Small intestine (tissue), 7 donors: ENCODE results near the gene RNF169. TPM values are rescaled to one million over a fixed set of nuclear protein-coding genes. Genes with fewer than 3 reads are reported as not detected.
A peak's percentile ranks its signal among the peaks of the same experiment; 100 is the strongest.
"Not testable (repeated sequence)": the region's sequence is repeated elsewhere in the genome, so short reads cannot be mapped to it uniquely, and the experiment has no call there.

Source experiments
- DNase-seq, 2 donors: peaks; one replicate each; pipeline versions ENCODE4 v3.0.0 to v3.0.0-alpha.2; 2013
- FAIRE-seq: peaks from 2 replicates; lab custom pipeline; 2012; peaks lifted over from hg19 to GRCh38; lab: Jason Lieb, UNC
- H3K27ac ChIP-seq, 3 donors: one replicate each; pipeline ENCODE4 v1.5.1; 2013; ENCODE audit warnings: low read length in 2 of 3, mild to moderate bottlenecking in 2 of 3, control low read depth in 1 of 3, inconsistent platforms in 1 of 3, low read depth in 1 of 3, moderate library complexity in 1 of 3
- H3K27me3 ChIP-seq, 3 donors: one replicate each; pipeline ENCODE4 v1.6.1; 2013; ENCODE audit warnings: low read length in 3 of 3, inconsistent platforms in 1 of 3; ENCODE audit not compliant: control insufficient read depth in 3 of 3, insufficient read depth in 3 of 3
- H3K36me3 ChIP-seq, 3 donors: one replicate each; pipeline ENCODE4 v1.6.1; 2013; ENCODE audit warnings: low read length in 3 of 3, inconsistent platforms in 1 of 3, low read depth in 1 of 3, mild to moderate bottlenecking in 1 of 3, moderate library complexity in 1 of 3; ENCODE audit not compliant: control insufficient read depth in 3 of 3, insufficient read depth in 2 of 3
- H3K4me1 ChIP-seq, 3 donors: one replicate each; pipeline ENCODE4 v1.6.1; 2013; ENCODE audit warnings: low read length in 2 of 3, inconsistent platforms in 1 of 3, low read depth in 1 of 3, mild to moderate bottlenecking in 1 of 3, moderate library complexity in 1 of 3; ENCODE audit not compliant: control insufficient read depth in 3 of 3, insufficient read depth in 2 of 3
- H3K4me3 ChIP-seq, 3 donors: one replicate each; pipeline ENCODE4 v1.5.1; 2013; ENCODE audit warnings: low read length in 3 of 3, control low read depth in 1 of 3, inconsistent platforms in 1 of 3, low read depth in 1 of 3, mild to moderate bottlenecking in 1 of 3, moderate library complexity in 1 of 3
- H3K9me3 ChIP-seq, 2 donors: one replicate each; pipeline ENCODE4 v1.6.1; 2013; ENCODE audit warnings: low read depth in 1 of 2, low read length in 1 of 2; ENCODE audit not compliant: control insufficient read depth in 2 of 2, insufficient read depth in 1 of 2
- WGBS, 3 donors: extraction: QIAGEN DNeasy Blood & Tissue Kit; methylation state at CpG; one replicate each; pipeline ENCODE4 v1.1.7; 2013; 5-methylcytosine and 5-hydroxymethylcytosine counted together
- polyA plus RNA-seq, 4 donors: library from polyadenylated mRNA; stranded (reverse) in 3 of 4; unstranded in 1 of 4; fragments of 200-250 nt in 3 of 4; fragments of 120-200 nt in 1 of 4; gene quantifications; one replicate each; pipeline versions ENCODE4 v1.2.1 to v1.2.3, GENCODE V29; 2013
- donor health status: healthy with polysubstance abuse.
- donor health status: control.
- donor health status: control.
- donor health status: Bipolar disorder and iron deficiency.
- donor health status: healthy.

Gene RNF169
- polyA plus RNA-seq, 4 donors = 1.4 to 11.4 (median 2.9) TPM

DNA sequence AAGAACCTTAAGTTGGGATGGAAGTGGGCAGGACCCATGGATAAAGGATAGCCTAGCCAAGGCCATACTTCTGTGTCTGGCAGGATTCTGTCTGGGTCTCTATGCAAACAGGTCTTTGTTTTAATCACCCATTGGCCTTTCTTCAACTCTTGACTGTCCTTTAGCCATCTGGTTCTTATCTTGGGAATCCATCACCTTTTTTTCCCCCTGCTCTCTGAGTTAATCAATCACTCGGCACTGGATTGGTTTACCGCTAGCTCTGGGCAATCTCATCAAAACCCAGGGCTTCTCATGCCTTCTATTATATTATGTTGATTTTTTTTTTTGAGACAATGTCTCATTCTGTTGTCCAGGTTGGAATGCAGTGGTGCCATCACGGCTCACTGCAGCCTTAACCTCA is 1.8 kb upstream of the RNF169 start:
- FAIRE-seq (no peak), DNase-seq (no peak)
- Histone ChIP-seq H3K4me3 (no peak overlapping the region), H3K9me3 (no peaks in the 10 kb centered on the region), H3K4me1 (peaks cover 0 to 16% (median 2%) of the 10 kb centered on the region in 3 donors), H3K27ac (no peak overlapping the region), H3K36me3 (no peaks in the 10 kb centered on the region), H3K27me3 (no peaks in the 10 kb centered on the region)
- 96 to 98% (median 97%) methylated on average over 3 of the region's 3 CpGs for WGBS, 3 donors

- Histone ChIP-seq H3K27ac (peak overlapping the region; percentile 85 to 97 (median 90)), H3K36me3 (peaks cover 0 to 2% (median 0%) of the 10 kb centered on the region in 3 donors), H3K4me3 (peak overlapping the region; percentile 76 to 98 (median 83)), H3K9me3 (no peaks in the 10 kb centered on the region), H3K4me1 (peaks cover 0 to 16% (median 2%) of the 10 kb centered on the region in 3 donors), H3K27me3 (no peaks in the 10 kb centered on the region)
- no peak for FAIRE-seq
- peak; percentile 54 to 86 for DNase-seq
- 0 to 1% (median 1%) methylated on average over 38 to 63 of the region's 63 CpGs for WGBS, 3 donors
Observed at GRCh38 chr11:74749127-74749964, 697 bp downstream of the RNF169 start.

DNA sequence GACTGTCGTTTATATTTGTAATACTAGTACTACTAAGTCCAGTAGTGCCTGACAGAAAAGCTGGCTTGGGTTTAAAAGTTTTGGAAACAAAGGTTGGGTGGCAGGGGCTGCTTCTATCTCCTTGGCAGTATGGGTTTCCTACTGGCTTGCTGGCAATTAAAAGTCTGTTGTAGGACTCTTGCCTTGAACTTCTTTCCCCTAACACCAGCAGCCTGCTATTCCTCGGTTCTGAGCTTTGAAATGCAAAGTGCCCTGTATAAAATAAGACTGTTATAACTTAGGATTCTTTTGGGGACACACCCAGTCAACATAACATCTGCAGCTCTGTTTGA is 1.3 kb downstream of the RNF169 start:
- H3K36me3 ChIP-seq = peaks cover 0 to 2% (median 0%) of the 10 kb centered on the region in 3 donors
- WGBS, 3 donors = 5 to 12% (median 6%) methylated on average over 2 of the region's 2 CpGs
- H3K27ac ChIP-seq = no peak overlapping the region
- peaks cover 0 to 16% (median 2%) of the 10 kb centered on the region in 3 donors for H3K4me1 ChIP-seq
- no peaks in the 10 kb centered on the region for H3K27me3 ChIP-seq
- no peaks in the 10 kb centered on the region for H3K9me3 ChIP-seq
- DNase-seq (no peak), FAIRE-seq (no peak)
- peak overlapping the region; percentile 76 to 98 (median 83) for H3K4me3 ChIP-seq

DNA sequence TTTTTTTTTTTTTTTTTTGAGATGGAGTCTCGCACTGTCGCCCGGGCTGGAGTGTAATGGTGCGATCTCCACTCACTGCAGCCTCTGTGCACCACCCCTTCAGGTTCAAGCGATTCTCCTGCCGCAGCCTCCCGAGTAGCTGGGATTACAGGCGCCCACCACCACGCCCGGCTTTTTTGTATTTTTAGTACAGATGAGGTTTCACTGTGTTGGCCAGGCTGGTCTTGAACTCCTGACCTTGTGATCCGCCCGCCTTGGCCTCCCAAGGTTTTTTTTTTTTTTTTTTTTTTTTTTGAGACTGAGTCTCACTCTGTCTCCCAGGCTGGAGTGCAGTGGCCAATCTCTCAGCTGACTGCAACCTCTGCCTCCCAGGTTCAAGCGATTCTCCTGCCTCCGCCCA is 1.9 kb downstream of the RNF169 start:
- H3K4me3 ChIP-seq = not testable (repeated sequence)
- H3K4me1 ChIP-seq = peaks cover 2 to 16% (median 3%) of the 10 kb centered on the region in 3 donors

GRCh38 chr11:74751303-74751702 is 2.7 kb downstream of the RNF169 start:
- DNase-seq (no peak), FAIRE-seq (no peak)
- no peak overlapping the region for H3K27ac ChIP-seq
- H3K9me3 ChIP-seq = no peaks in the 10 kb centered on the region
- H3K4me1 ChIP-seq = peaks cover 2 to 16% (median 7%) of the 10 kb centered on the region in 3 donors
- peaks cover 0 to 2% (median 0%) of the 10 kb centered on the region in 3 donors for H3K36me3 ChIP-seq
- no peaks in the 10 kb centered on the region for H3K27me3 ChIP-seq
- WGBS, 3 donors = 78 to 92% (median 85%) methylated on average over 2 of the region's 2 CpGs
- no peak overlapping the region for H3K4me3 ChIP-seq

More for the DNA sequence above, 1.9 kb downstream of the RNF169 start:
- not testable (repeated sequence) for H3K27ac ChIP-seq, FAIRE-seq, H3K9me3 ChIP-seq, DNase-seq, H3K36me3 ChIP-seq, H3K27me3 ChIP-seq
- WGBS, 3 donors = 93 to 97% (median 96%) methylated on average over 11 to 14 of the region's 14 CpGs

DNA sequence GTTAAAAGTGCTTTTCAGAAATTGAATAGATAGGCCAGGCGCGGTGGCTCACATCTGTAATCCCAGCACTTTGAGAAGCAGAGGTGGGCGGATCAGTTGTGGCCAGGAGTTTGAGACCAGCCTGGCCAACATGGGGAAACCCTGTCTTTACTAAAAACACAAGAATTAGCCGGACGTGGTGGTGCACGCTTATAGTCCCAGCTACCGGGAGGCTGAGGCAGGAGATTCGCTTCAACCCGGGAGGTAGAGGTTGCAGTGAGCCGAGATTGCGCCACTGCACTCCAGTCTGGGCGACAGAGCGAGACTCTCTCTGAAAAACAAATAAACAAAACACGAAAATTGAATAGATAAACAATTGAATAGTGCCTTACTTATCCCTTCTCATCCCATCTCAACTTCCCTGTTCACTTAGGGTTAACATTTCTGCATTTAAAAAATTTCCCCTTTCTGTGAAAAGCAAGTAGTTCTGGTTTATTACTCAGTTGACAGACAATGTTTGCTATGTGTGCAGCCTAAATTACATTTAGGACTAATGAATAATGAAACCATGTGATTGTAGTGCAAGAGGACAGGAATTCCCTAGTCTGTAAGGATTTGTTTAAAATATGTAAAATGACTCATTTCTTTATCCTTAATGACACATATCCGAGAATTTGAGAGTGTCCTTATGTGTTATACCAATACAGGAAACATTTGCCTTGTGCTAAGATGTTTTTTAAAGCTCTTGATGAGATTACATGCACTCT is 6.0 kb downstream of the RNF169 start:
- Histone ChIP-seq H3K9me3 (no peaks in the 10 kb centered on the region), H3K36me3 (peaks cover 0 to 2% (median 0%) of the 10 kb centered on the region in 3 donors), H3K27ac (no peak overlapping the region), H3K4me3 (no peak overlapping the region), H3K27me3 (no peaks in the 10 kb centered on the region), H3K4me1 (peaks cover 2 to 7% (median 6%) of the 10 kb centered on the region in 3 donors)
- DNase-seq = no peak
- no peak for FAIRE-seq
- 68 to 79% (median 68%) methylated on average over 15 of the region's 15 CpGs for WGBS, 3 donors

DNA sequence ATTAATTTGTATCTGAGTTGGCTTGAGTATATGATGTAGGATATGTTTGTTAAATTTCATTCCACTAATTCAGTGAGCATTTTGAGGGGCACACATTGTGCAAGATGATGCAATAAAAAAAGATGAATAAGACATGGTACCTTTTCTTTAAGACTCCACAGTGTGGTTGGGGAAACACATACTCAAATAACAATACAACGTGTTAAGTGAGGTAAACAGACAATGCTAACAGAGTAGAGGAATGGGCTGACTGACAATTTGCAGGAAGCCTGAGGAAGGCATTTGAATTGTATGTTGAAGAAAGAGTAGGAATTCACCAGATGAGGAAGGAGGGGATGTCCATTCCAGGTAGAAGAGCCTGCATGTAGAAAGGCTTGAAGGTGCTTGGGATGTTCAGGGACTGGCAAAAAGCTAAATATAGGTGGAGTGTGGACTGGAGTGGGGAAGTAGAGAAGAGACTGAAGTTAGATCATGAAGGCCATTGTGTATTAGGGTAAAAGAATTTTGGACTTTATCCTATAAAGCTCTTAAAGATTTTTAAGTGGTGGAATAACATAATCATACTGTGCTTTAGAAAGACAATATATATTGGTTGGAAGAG is 6.8 kb downstream of the RNF169 start:
- DNase-seq (no peak), FAIRE-seq (no peak)
- Histone ChIP-seq H3K4me1 (peaks cover 0 to 7% (median 2%) of the 10 kb centered on the region in 3 donors), H3K27me3 (no peaks in the 10 kb centered on the region), H3K9me3 (no peaks in the 10 kb centered on the region), H3K27ac (peak overlapping the region in 1 of 3 donors; percentile 60), H3K4me3 (no peak overlapping the region), H3K36me3 (peaks cover 0 to 2% (median 0%) of the 10 kb centered on the region in 3 donors)
- WGBS, 3 donors = 43 to 81% (median 51%) methylated on average over 1 of the region's 1 CpG

DNA sequence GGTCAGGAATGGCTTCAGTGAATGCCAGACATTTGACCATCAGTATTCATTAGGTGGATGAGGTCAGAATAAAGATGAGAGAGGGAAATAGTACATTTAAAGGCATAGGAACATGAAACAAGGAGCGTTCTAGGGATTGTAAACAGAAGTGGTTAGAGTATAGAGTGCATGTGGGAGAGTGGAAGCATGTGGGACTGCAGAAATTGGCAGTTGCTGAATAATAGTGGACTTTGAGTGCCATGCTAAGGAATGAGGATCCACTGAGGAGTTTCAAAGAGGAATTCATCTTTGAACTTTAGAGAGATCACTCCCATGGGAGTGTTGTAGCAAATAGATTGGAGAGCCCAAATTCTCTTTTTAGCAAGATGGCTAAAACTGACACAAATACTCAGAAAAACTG is 7.9 kb downstream of the RNF169 start:
- peaks cover 0 to 7% (median 2%) of the 10 kb centered on the region in 3 donors for H3K4me1 ChIP-seq
- H3K9me3 ChIP-seq = no peaks in the 10 kb centered on the region

More for the DNA sequence above, 7.9 kb downstream of the RNF169 start:
- WGBS, 3 donors = 75 to 92% (median 86%) methylated on average over 1 of the region's 1 CpG
- no peak for FAIRE-seq
- DNase-seq = peak in 1 of 2 donors; percentile 29
- Histone ChIP-seq H3K4me3 (no peak overlapping the region), H3K27ac (no peak overlapping the region), H3K36me3 (peaks cover 0 to 2% (median 0%) of the 10 kb centered on the region in 3 donors), H3K27me3 (no peaks in the 10 kb centered on the region)
